OCI-LY1 (cell line): Measurements from ENCODE around the gene ACAP3.
A peak's percentile ranks its signal among the peaks of the same experiment; 100 is the strongest.

Experiments
- H2AFZ ChIP-seq: fragments of 200-600 bp; sonication (generic), shearing (Covaris generic); 2 replicates; pipeline ENCODE4 v1.6.0; 2014; ENCODE audit warnings: antibody characterized with exemption, mild to moderate bottlenecking, low read length
- H3F3A ChIP-seq: fragments of 200-600 bp; sonication (generic), shearing (Covaris generic); 2 replicates; pipeline ENCODE4 v1.6.0; 2014; ENCODE audit warnings: mild to moderate bottlenecking, antibody characterized with exemption, low read length, moderate library complexity; ENCODE audit not compliant: insufficient read depth
- H3K27ac ChIP-seq: fragments of 200-600 bp; sonication (generic); 2 replicates; pipeline ENCODE4 v1.5.1; 2014; ENCODE audit warnings: low read length, mixed run types, mild to moderate bottlenecking, low read depth; ENCODE audit not compliant: poor library complexity, severe bottlenecking
- H3K27me3 ChIP-seq: fragments of 200-600 bp; sonication (generic); 2 replicates; pipeline ENCODE4 v1.6.0; 2014; ENCODE audit warnings: antibody characterized with exemption, mild to moderate bottlenecking, low read length, moderate library complexity; ENCODE audit not compliant: insufficient read depth
- H3K36me3 ChIP-seq: fragments of 200-600 bp; sonication (generic); 2 replicates; pipeline ENCODE4 v1.6.1; 2014; ENCODE audit warnings: mild to moderate bottlenecking, antibody characterized with exemption, low read length, moderate library complexity, mixed read lengths; ENCODE audit not compliant: insufficient read depth
- H3K4me1 ChIP-seq: fragments of 200-600 bp; sonication (generic); 2 replicates; pipeline ENCODE4 v1.5.1; 2014; ENCODE audit warnings: mild to moderate bottlenecking, low read length, moderate library complexity; ENCODE audit not compliant: insufficient read depth, severe bottlenecking
- H3K4me2 ChIP-seq: fragments of 200-600 bp; sonication (generic), shearing (Covaris generic); 2 replicates; pipeline ENCODE4 v1.6.1; 2014; ENCODE audit warnings: low read length
- H3K4me3 ChIP-seq: fragments of 200-600 bp; sonication (generic); 2 replicates; pipeline ENCODE4 v1.5.1; 2014; ENCODE audit warnings: low read length, low read depth, mild to moderate bottlenecking, mixed read lengths; ENCODE audit not compliant: poor library complexity, severe bottlenecking
- H3K79me2 ChIP-seq: fragments of 200-600 bp; shearing (Covaris generic); 2 replicates; pipeline ENCODE4 v1.6.1; 2016; ENCODE audit warnings: mixed run types, low read length, mixed read lengths; ENCODE audit not compliant: insufficient read depth
- H3K9ac ChIP-seq: fragments of 200-600 bp; sonication (generic), shearing (Covaris generic); 2 replicates; pipeline ENCODE4 v1.6.1; 2014; ENCODE audit warnings: mild to moderate bottlenecking, low read length, mixed read lengths
- H3K9me2 ChIP-seq: fragments of 200-600 bp; sonication (generic), shearing (Covaris generic); 2 replicates; pipeline ENCODE4 v1.6.1; 2014; ENCODE audit warnings: low read depth, mild to moderate bottlenecking, low read length, mixed read lengths
- H3K9me3 ChIP-seq: fragments of 200-600 bp; shearing (Covaris generic); 2 replicates; pipeline ENCODE4 v1.6.1; 2014; ENCODE audit warnings: low read length, mixed read lengths
- H4K20me1 ChIP-seq: fragments of 200-600 bp; sonication (generic), shearing (Covaris generic); 2 replicates; pipeline ENCODE4 v1.6.0; 2016; ENCODE audit warnings: mild to moderate bottlenecking, low read length; ENCODE audit not compliant: insufficient read depth
- EZH2 ChIP-seq: fragments of 200-600 bp; sonication (generic), shearing (Covaris generic); IDR thresholded peaks from 2 replicates; pipeline ENCODE4 v1.8.0; 2017; ENCODE audit warnings: borderline replicate concordance, mixed run types, mild to moderate bottlenecking, antibody characterized with exemption, low read length, moderate library complexity, mixed read lengths
- TF ChIP-seq, protein P1 (sequence below): fragments of 200-600 bp; sonication (generic), shearing (Covaris generic); IDR thresholded peaks from 2 replicates; pipeline ENCODE4 v1.5.1; 2017; ENCODE audit warnings: mild to moderate bottlenecking, antibody characterized with exemption, low read length, moderate library complexity, mixed read lengths

Gene ACAP3

DNA sequence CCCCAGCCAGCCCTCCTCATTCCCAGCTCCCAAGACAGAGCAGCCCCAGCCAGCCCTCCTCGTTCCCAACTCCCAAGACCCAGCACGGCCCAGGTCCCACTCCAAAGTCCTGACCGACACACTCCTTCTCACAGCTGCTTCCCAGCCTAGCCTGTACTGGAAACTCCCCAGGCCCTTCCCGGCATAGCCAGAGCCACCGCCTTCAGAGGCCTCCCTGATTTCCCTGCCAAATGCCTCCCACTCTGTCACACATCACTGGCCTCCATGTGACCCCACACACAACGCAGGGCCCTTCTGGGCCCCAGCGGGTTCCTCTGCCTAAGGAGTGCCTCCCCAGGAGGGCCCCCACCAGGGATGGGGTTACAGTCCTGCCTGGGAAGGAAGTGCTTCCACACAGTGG is 36.9 kb downstream of the ACAP3 start:
- peaks cover 28% of the 10 kb centered on the region for H3K4me1 ChIP-seq
- no peaks in the 10 kb centered on the region for H3K27me3 ChIP-seq
- TF ChIP-seq EZH2, result no peak
- TF ChIP-seq, protein P1, sequence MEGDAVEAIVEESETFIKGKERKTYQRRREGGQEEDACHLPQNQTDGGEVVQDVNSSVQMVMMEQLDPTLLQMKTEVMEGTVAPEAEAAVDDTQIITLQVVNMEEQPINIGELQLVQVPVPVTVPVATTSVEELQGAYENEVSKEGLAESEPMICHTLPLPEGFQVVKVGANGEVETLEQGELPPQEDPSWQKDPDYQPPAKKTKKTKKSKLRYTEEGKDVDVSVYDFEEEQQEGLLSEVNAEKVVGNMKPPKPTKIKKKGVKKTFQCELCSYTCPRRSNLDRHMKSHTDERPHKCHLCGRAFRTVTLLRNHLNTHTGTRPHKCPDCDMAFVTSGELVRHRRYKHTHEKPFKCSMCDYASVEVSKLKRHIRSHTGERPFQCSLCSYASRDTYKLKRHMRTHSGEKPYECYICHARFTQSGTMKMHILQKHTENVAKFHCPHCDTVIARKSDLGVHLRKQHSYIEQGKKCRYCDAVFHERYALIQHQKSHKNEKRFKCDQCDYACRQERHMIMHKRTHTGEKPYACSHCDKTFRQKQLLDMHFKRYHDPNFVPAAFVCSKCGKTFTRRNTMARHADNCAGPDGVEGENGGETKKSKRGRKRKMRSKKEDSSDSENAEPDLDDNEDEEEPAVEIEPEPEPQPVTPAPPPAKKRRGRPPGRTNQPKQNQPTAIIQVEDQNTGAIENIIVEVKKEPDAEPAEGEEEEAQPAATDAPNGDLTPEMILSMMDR, result no peak
- H3K4me3 ChIP-seq, result no peak overlapping the region
- no peaks in the 10 kb centered on the region for H3K9me2 ChIP-seq
- H3K4me2 ChIP-seq, result peak overlapping the region; percentile 27; the same call in 1 of the 2 replicates
- H3K9ac ChIP-seq, result no peak overlapping the region
- peaks cover 38% of the 10 kb centered on the region for H3K36me3 ChIP-seq
- no peak overlapping the region for H3K27ac ChIP-seq
- H4K20me1 ChIP-seq, result no peaks in the 10 kb centered on the region
- H3K9me3 ChIP-seq, result no peaks in the 10 kb centered on the region
- no peak overlapping the region for H2AFZ ChIP-seq
- no peaks in the 10 kb centered on the region for H3F3A ChIP-seq
- H3K79me2 ChIP-seq, result peaks cover 38% of the 10 kb centered on the region

DNA sequence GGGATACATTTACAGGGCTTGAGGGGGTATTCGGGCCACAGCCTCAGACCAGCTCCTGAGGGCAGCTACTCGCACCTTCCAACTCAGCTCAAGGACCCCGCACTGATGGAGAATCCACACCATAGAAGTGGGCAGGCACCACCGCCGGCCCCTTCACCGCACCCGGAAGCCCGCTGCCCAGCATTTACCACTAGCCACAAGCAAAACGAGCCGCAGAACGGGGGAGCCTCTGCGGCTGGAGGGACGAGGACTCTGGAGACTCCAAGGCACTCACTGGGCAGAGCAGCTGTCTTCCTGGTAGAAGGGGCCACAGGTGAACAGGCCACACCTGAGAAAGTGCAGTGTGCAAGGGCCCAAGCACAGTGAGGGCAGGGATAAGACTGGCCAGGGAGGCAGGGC is 39.4 kb downstream of the ACAP3 start:
- TF ChIP-seq, protein P1, result no peak
- TF ChIP-seq EZH2, result no peak
- H3K4me1 ChIP-seq, result peaks cover 21% of the 10 kb centered on the region
- no peak overlapping the region for H3K27ac ChIP-seq
- H3K9me3 ChIP-seq, result no peaks in the 10 kb centered on the region
- H3K79me2 ChIP-seq, result peaks cover 38% of the 10 kb centered on the region
- no peaks in the 10 kb centered on the region for H3F3A ChIP-seq
- H3K9ac ChIP-seq, result no peak overlapping the region
- H3K4me2 ChIP-seq, result no peak overlapping the region
- H2AFZ ChIP-seq, result no peak overlapping the region
- H4K20me1 ChIP-seq, result no peaks in the 10 kb centered on the region
- no peak overlapping the region for H3K4me3 ChIP-seq
- H3K27me3 ChIP-seq, result no peaks in the 10 kb centered on the region
- H3K36me3 ChIP-seq, result peaks cover 52% of the 10 kb centered on the region
- H3K9me2 ChIP-seq, result no peaks in the 10 kb centered on the region

DNA sequence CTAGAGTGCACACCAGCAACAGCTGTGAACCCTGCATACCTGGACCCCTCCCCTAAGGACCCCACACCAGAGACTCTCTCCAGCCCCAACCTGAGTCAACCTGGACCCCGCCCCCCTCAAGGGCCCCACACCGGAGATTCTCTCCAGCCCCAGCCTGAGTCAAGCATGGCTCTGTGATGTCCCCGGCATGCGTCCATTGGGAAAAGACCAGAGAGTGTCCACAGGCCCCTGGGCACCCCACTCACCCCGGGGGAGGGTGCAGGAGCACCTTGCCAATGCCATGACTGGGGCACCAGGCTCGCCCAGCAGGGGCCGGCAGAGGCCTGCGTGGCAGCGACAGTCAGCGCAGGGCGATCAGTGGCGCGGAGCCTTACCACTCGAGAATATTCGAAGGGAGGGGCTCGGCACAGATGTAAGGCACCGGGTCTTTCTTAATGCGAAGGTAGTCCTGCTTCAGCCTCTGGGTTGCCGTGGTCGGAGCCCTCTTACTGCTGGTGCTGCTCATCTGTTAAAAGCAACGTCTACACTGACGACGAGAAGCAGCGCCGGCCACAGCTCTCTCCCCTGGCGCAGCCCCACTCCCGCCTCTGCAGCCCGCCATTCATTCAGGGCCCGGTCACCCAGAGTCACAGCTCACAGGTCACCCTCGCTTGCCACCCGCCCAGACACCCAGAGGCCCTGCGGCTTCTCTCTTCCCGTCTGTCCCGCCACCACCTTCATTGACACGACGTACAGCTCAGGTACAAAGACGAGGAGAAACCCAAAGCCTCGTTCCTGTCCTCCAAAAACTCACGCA is 40.0 kb downstream of the ACAP3 start:
- H3K27ac ChIP-seq, result no peak overlapping the region
- H3K9ac ChIP-seq, result no peak overlapping the region
- no peak overlapping the region for H2AFZ ChIP-seq
- H3K9me3 ChIP-seq, result no peaks in the 10 kb centered on the region
- no peak overlapping the region for H3K4me2 ChIP-seq
- no peaks in the 10 kb centered on the region for H3K27me3 ChIP-seq
- H4K20me1 ChIP-seq, result no peaks in the 10 kb centered on the region
- no peak overlapping the region for H3K4me3 ChIP-seq
- no peaks in the 10 kb centered on the region for H3F3A ChIP-seq
- H3K9me2 ChIP-seq, result no peaks in the 10 kb centered on the region
- H3K36me3 ChIP-seq, result peaks cover 58% of the 10 kb centered on the region
- TF ChIP-seq, protein P1, result no peak
- no peak for TF ChIP-seq EZH2
- H3K79me2 ChIP-seq, result peaks cover 32% of the 10 kb centered on the region
- peaks cover 19% of the 10 kb centered on the region for H3K4me1 ChIP-seq
